GM23248 (cell line): ENCODE results near the gene PALD1. TPM values are rescaled to one million over a fixed set of nuclear protein-coding genes. Genes with fewer than 3 reads are reported as not detected.

Experiments
- DNase-seq: peaks from one replicate; pipeline ENCODE4 v3.0.0-alpha.2; 2015
- H2AFZ ChIP-seq: fragments of 200-600 bp; sonication (generic); 2 replicates; pipeline ENCODE4 v1.6.1; 2016; ENCODE audit warnings: antibody characterized with exemption
- H3F3A ChIP-seq: fragments of 200-600 bp; sonication (generic); 2 replicates; pipeline ENCODE4 v1.6.1; 2016; ENCODE audit warnings: mild to moderate bottlenecking, antibody characterized with exemption, mixed run types; ENCODE audit not compliant: insufficient read depth
- H3K27ac ChIP-seq: fragments of 200-600 bp; sonication (generic); 2 replicates; pipeline ENCODE4 v1.5.1; 2016; ENCODE audit warnings: mild to moderate bottlenecking
- H3K27me3 ChIP-seq: fragments of 200-600 bp; sonication (generic); replicated peaks from 2 replicates; pipeline ENCODE4 v1.6.1; 2016; ENCODE audit warnings: mild to moderate bottlenecking; ENCODE audit not compliant: insufficient read depth
- H3K36me3 ChIP-seq: fragments of 200-600 bp; sonication (generic); 2 replicates; pipeline ENCODE4 v1.6.1; 2016; ENCODE audit warnings: low read depth, mild to moderate bottlenecking
- H3K4me1 ChIP-seq: fragments of 200-600 bp; sonication (generic); 2 replicates; pipeline ENCODE4 v1.6.1; 2016; ENCODE audit warnings: mild to moderate bottlenecking; ENCODE audit not compliant: insufficient read depth
- H3K4me2 ChIP-seq: fragments of 200-600 bp; sonication (generic); one replicate; pipeline ENCODE4 v1.6.1; 2016; ENCODE audit warnings: mild to moderate bottlenecking; ENCODE audit not compliant: unreplicated experiment
- H3K4me3 ChIP-seq: fragments of 200-600 bp; sonication (generic); 2 replicates; pipeline ENCODE4 v1.5.1; 2016; ENCODE audit warnings: mild to moderate bottlenecking
- H3K79me2 ChIP-seq: fragments of 200-600 bp; sonication (generic); 2 replicates; pipeline ENCODE4 v1.6.1; 2016; ENCODE audit warnings: mild to moderate bottlenecking; ENCODE audit not compliant: insufficient read depth
- H3K9ac ChIP-seq: fragments of 200-600 bp; sonication (generic); 2 replicates; pipeline ENCODE4 v1.6.1; 2016; ENCODE audit warnings: mild to moderate bottlenecking
- H3K9me2 ChIP-seq: fragments of 200-600 bp; sonication (generic); 2 replicates; pipeline ENCODE4 v1.6.1; 2016; ENCODE audit warnings: mixed run types, mild to moderate bottlenecking, moderate library complexity; ENCODE audit not compliant: insufficient read depth
- H3K9me3 ChIP-seq: fragments of 200-600 bp; sonication (generic); one replicate; pipeline ENCODE4 v1.6.1; 2017; ENCODE audit warnings: low read depth
- H4K20me1 ChIP-seq: fragments of 200-600 bp; sonication (generic); 2 replicates; pipeline ENCODE4 v1.6.0; 2016; ENCODE audit not compliant: insufficient read depth
- EZH2 ChIP-seq: fragments of 200-600 bp; sonication (generic); IDR thresholded peaks from 2 replicates; pipeline ENCODE4 v1.6.1; 2018; ENCODE audit warnings: antibody characterized with exemption, mild to moderate bottlenecking; ENCODE audit not compliant: insufficient read depth, poor library complexity, severe bottlenecking
- EZH2phosphoT487 ChIP-seq: fragments of 200-600 bp; sonication (generic); IDR thresholded peaks from 2 replicates; pipeline ENCODE4 v1.6.1; 2018; ENCODE audit warnings: antibody characterized with exemption, moderate library complexity, mild to moderate bottlenecking, low read depth; ENCODE audit not compliant: insufficient read depth
- WGBS, 2 experiments: methylation state at CpG; one replicate each; pipeline ENCODE4 v1.1.6; 2015 to 2017; ENCODE audit warnings: low lambda C conversion rate in 2 of 2, low coverage in 1 of 2; ENCODE audit errors: missing lambda C conversion rate in 2 of 2; 5-methylcytosine and 5-hydroxymethylcytosine counted together
- in situ Hi-C: fragments of 300-500 bp; cut with MboI; formaldehyde crosslinking; loops from 2 replicates; pipeline ENCODE4 v1.15.0; 2020
- polyA plus RNA-seq: library from polyadenylated mRNA; unstranded; fragments of >200 nt; fragmentation: Nextera tagmentation; extraction: Ambion mirVana; gene quantifications from 2 replicates; pipeline ENCODE4 v1.2.1, GENCODE V29; 2016
- total RNA-seq: library from RNA; depleted of rRNA; stranded (reverse); fragments of >200 nt; shearing (Covaris generic); gene quantifications from 2 replicates; pipeline ENCODE4 v1.2.3, GENCODE V29; 2014

Gene PALD1
- total and polyA plus RNA-seq, 2 experiments from 2014 or later: not detected

- Histone ChIP-seq H3K27ac (no peak overlapping the region), H3K9ac (no peak overlapping the region), H3K27me3 (no peaks in the 10 kb centered on the region), H3K9me2 (no peaks in the 10 kb centered on the region), H3K4me2 (no peak overlapping the region), H3K79me2 (no peaks in the 10 kb centered on the region), H4K20me1 (no peaks in the 10 kb centered on the region), H3F3A (no peaks in the 10 kb centered on the region), H3K4me1 (no peaks in the 10 kb centered on the region), H2AFZ (no peak overlapping the region), H3K9me3 (no peaks in the 10 kb centered on the region), H3K36me3 (no peaks in the 10 kb centered on the region), H3K4me3 (no peak overlapping the region)
- 77 to 82% methylated on average over 4 of the region's 4 CpGs for WGBS, 2 experiments
- in situ Hi-C loops: no loop called here
- DNase-seq: no peak
- TF ChIP-seq EZH2 (no peak), EZH2phosphoT487 (no peak)
These were observed 45.0 kb downstream of the PALD1 start for GRCh38 chr10:70523549-70523948.

- Histone ChIP-seq H3K4me3 (no peak overlapping the region), H3K27me3 (no peaks in the 10 kb centered on the region), H3K4me1 (no peaks in the 10 kb centered on the region), H3K9me3 (no peaks in the 10 kb centered on the region), H3K9ac (no peak overlapping the region), H3K4me2 (no peak overlapping the region), H4K20me1 (no peaks in the 10 kb centered on the region), H3K9me2 (no peaks in the 10 kb centered on the region), H2AFZ (no peak overlapping the region), H3F3A (no peaks in the 10 kb centered on the region), H3K36me3 (no peaks in the 10 kb centered on the region), H3K79me2 (no peaks in the 10 kb centered on the region), H3K27ac (no peak overlapping the region)
- DNase-seq: no peak
- in situ Hi-C loops: no loop called here
- no peak for TF ChIP-seq EZH2phosphoT487
- 78 to 85% methylated on average over 4 of the region's 4 CpGs for whole genome bisulfite sequencing, 2 experiments
These were observed 49.7 kb downstream of the PALD1 start for GRCh38 chr10:70528314-70528713.

- H3K27me3 ChIP-seq: no peaks in the 10 kb centered on the region
- no peak overlapping the region for H3K27ac ChIP-seq
- TF ChIP-seq EZH2 (no peak), EZH2phosphoT487 (no peak)
- no peaks in the 10 kb centered on the region for H4K20me1 ChIP-seq
- no peaks in the 10 kb centered on the region for H3K4me1 ChIP-seq
- no peak overlapping the region for H3K4me2 ChIP-seq
- H3K36me3 ChIP-seq: no peaks in the 10 kb centered on the region
- H3K9ac ChIP-seq: no peak overlapping the region
- H3K9me2 ChIP-seq: no peaks in the 10 kb centered on the region
- DNase-seq: peak; percentile 78
- H3F3A ChIP-seq: no peaks in the 10 kb centered on the region
- H3K4me3 ChIP-seq: no peak overlapping the region
- no peaks in the 10 kb centered on the region for H3K9me3 ChIP-seq
- WGBS, 2 experiments: 65 to 69% methylated on average over 10 of the region's 10 CpGs
- in situ Hi-C loops: no loop called here
- H3K79me2 ChIP-seq: no peaks in the 10 kb centered on the region
- H2AFZ ChIP-seq: no peak overlapping the region
These were observed 50.3 kb downstream of the PALD1 start for GRCh38 chr10:70528741-70529362.

- no peaks in the 10 kb centered on the region for H3K9me2 ChIP-seq
- WGBS, 2 experiments: 75 to 80% methylated on average over 8 of the region's 8 CpGs
- in situ Hi-C loops: no loop called here
These were observed 51.3 kb downstream of the PALD1 start for GRCh38 chr10:70529848-70530247.

GRCh38 chr10:70530315-70530714 lies 51.7 kb downstream of the PALD1 start:
- H3K9me3 ChIP-seq: no peaks in the 10 kb centered on the region
- H3K4me3 ChIP-seq: no peak overlapping the region
- no peaks in the 10 kb centered on the region for H4K20me1 ChIP-seq
- H3K27ac ChIP-seq: no peak overlapping the region
- no peak overlapping the region for H3K4me2 ChIP-seq
- no peak for DNase-seq
- no peak for TF ChIP-seq EZH2
- in situ Hi-C loops: no loop called here
- H3K9ac ChIP-seq: no peak overlapping the region
- WGBS, 2 experiments: 82 to 87% methylated on average over 6 of the region's 6 CpGs
- no peaks in the 10 kb centered on the region for H3K27me3 ChIP-seq
- no peaks in the 10 kb centered on the region for H3K79me2 ChIP-seq
- H3K9me2 ChIP-seq: no peaks in the 10 kb centered on the region
- H3F3A ChIP-seq: no peaks in the 10 kb centered on the region
- H3K36me3 ChIP-seq: no peaks in the 10 kb centered on the region
- no peak overlapping the region for H2AFZ ChIP-seq
- no peaks in the 10 kb centered on the region for H3K4me1 ChIP-seq

More at GRCh38 chr10:70529848-70530247, 51.3 kb downstream of the PALD1 start:
- no peak overlapping the region for H3K9ac ChIP-seq
- H3K27ac ChIP-seq: no peak overlapping the region
- no peaks in the 10 kb centered on the region for H3K79me2 ChIP-seq
- H3K4me3 ChIP-seq: no peak overlapping the region
- H3K4me1 ChIP-seq: no peaks in the 10 kb centered on the region
- H3K36me3 ChIP-seq: no peaks in the 10 kb centered on the region
- DNase-seq: no peak
- H4K20me1 ChIP-seq: no peaks in the 10 kb centered on the region
- no peak overlapping the region for H3K4me2 ChIP-seq
- no peaks in the 10 kb centered on the region for H3K9me3 ChIP-seq
- TF ChIP-seq EZH2 (no peak), EZH2phosphoT487 (no peak)
- no peaks in the 10 kb centered on the region for H3F3A ChIP-seq
- H2AFZ ChIP-seq: no peak overlapping the region
- H3K27me3 ChIP-seq: no peaks in the 10 kb centered on the region
